ENCODE results near the gene CACNA1E.

DNA sequence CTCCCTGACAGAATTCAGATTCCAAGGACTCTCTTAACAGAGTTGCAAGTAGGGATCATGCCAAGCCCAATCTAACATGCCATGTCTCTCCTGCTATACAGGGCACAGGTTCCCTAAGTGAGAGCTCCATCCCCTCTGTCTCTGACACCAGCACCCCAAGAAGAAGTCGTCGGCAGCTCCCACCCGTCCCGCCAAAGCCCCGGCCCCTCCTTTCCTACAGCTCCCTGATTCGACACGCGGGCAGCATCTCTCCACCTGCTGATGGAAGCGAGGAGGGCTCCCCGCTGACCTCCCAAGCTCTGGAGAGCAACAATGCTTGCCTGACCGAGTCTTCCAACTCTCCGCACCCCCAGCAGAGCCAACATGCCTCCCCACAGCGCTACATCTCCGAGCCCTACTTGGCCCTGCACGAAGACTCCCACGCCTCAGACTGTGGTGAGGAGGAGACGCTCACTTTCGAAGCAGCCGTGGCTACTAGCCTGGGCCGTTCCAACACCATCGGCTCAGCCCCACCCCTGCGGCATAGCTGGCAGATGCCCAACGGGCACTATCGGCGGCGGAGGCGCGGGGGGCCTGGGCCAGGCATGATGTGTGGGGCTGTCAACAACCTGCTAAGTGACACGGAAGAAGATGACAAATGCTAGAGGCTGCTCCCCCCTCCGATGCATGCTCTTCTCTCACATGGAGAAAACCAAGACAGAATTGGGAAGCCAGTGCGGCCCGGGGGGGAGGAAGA is 315.0 kb downstream of the CACNA1E start:
- TF ChIP-seq, protein P1, sequence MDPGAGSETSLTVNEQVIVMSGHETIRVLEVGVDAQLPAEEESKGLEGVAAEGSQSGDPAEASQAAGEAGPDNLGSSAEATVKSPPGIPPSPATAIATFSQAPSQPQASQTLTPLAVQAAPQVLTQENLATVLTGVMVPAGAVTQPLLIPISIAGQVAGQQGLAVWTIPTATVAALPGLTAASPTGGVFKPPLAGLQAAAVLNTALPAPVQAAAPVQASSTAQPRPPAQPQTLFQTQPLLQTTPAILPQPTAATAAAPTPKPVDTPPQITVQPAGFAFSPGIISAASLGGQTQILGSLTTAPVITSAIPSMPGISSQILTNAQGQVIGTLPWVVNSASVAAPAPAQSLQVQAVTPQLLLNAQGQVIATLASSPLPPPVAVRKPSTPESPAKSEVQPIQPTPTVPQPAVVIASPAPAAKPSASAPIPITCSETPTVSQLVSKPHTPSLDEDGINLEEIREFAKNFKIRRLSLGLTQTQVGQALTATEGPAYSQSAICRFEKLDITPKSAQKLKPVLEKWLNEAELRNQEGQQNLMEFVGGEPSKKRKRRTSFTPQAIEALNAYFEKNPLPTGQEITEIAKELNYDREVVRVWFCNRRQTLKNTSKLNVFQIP (CRISPR knock-in tag; IDR thresholded peaks at IDR 0.05; ENCODE audit: borderline replicate concordance, low read depth), result no peak
- TF ChIP-seq PPARA (CRISPR knock-in tag; IDR thresholded peaks at IDR 0.05; ENCODE audit: borderline replicate concordance) (no peak), GLIS3 (CRISPR knock-in tag; IDR thresholded peaks at IDR 0.05) (no peak), OSR1 (CRISPR knock-in tag; IDR thresholded peaks at IDR 0.05) (no peak), ZFP3 (CRISPR knock-in tag; IDR thresholded peaks at IDR 0.05) (no peak), RARB (CRISPR knock-in tag; IDR thresholded peaks at IDR 0.05) (no peak)
- TF ChIP-seq, protein P2, sequence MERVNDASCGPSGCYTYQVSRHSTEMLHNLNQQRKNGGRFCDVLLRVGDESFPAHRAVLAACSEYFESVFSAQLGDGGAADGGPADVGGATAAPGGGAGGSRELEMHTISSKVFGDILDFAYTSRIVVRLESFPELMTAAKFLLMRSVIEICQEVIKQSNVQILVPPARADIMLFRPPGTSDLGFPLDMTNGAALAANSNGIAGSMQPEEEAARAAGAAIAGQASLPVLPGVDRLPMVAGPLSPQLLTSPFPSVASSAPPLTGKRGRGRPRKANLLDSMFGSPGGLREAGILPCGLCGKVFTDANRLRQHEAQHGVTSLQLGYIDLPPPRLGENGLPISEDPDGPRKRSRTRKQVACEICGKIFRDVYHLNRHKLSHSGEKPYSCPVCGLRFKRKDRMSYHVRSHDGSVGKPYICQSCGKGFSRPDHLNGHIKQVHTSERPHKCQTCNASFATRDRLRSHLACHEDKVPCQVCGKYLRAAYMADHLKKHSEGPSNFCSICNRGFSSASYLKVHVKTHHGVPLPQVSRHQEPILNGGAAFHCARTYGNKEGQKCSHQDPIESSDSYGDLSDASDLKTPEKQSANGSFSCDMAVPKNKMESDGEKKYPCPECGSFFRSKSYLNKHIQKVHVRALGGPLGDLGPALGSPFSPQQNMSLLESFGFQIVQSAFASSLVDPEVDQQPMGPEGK (CRISPR knock-in tag; IDR thresholded peaks at IDR 0.05; ENCODE audit: borderline replicate concordance), result no peak
- TF ChIP-seq, protein P3, sequence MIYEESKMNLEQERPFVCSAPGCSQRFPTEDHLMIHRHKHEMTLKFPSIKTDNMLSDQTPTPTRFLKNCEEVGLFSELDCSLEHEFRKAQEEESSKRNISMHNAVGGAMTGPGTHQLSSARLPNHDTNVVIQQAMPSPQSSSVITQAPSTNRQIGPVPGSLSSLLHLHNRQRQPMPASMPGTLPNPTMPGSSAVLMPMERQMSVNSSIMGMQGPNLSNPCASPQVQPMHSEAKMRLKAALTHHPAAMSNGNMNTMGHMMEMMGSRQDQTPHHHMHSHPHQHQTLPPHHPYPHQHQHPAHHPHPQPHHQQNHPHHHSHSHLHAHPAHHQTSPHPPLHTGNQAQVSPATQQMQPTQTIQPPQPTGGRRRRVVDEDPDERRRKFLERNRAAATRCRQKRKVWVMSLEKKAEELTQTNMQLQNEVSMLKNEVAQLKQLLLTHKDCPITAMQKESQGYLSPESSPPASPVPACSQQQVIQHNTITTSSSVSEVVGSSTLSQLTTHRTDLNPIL (CRISPR knock-in tag; IDR thresholded peaks at IDR 0.05; ENCODE audit: low read depth), result no peak
- TF ChIP-seq, protein P4, sequence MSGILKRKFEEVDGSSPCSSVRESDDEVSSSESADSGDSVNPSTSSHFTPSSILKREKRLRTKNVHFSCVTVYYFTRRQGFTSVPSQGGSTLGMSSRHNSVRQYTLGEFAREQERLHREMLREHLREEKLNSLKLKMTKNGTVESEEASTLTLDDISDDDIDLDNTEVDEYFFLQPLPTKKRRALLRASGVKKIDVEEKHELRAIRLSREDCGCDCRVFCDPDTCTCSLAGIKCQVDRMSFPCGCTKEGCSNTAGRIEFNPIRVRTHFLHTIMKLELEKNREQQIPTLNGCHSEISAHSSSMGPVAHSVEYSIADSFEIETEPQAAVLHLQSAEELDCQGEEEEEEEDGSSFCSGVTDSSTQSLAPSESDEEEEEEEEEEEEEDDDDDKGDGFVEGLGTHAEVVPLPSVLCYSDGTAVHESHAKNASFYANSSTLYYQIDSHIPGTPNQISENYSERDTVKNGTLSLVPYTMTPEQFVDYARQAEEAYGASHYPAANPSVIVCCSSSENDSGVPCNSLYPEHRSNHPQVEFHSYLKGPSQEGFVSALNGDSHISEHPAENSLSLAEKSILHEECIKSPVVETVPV (CRISPR knock-in tag; IDR thresholded peaks at IDR 0.05), result no peak

All from SK-N-SH treated with all-trans-retinoic acid at 6 μM for 48 hours (cell line).